SK-N-SH (cell line): ENCODE results near the gene MBP. TPM values are rescaled to one million over a fixed set of nuclear protein-coding genes. Genes with fewer than 3 reads are reported as not detected.

Experiments used
- CTCF ChIA-PET: fragments of 300-600, 350-600 bp; formaldehyde crosslinking; extraction: SDS; loops from one replicate; lab custom pipeline; 2021; lab: Yijun Ruan, JAX
- POLR2A ChIA-PET: fragments of 350-600 bp; sonication (Branson Sonifier 250); formaldehyde crosslinking; extraction: SDS; loops from one replicate; lab custom pipeline; 2020; ENCODE audit warnings: antibody characterized with exemption, inconsistent platforms; lab: Yijun Ruan, JAX
- DNase-seq: peaks from one replicate; pipeline ENCODE4 v3.0.0; 2012
- H2AFZ ChIP-seq: fragments of 200-600 bp; sonication (generic); 2 replicates; pipeline ENCODE4 v1.8.1; 2016; ENCODE audit warnings: antibody characterized with exemption, mild to moderate bottlenecking, low read depth
- H3F3A ChIP-seq: fragments of 200-600 bp; sonication (generic); replicated peaks from 2 replicates; pipeline ENCODE3; 2016; ENCODE audit warnings: antibody characterized with exemption, mild to moderate bottlenecking; ENCODE audit not compliant: insufficient read depth
- H3K27ac ChIP-seq, 2 experiments: fragments of 200-500 bp in 1 of 2; fragments of 200-600 bp in 1 of 2; sonication (Bioruptor generic) in 1 of 2; sonication (generic), shearing (Covaris generic) in 1 of 2; 2 replicates each; pipeline versions ENCODE4 v1.5.1 to v1.6.1; 2014 to 2016; ENCODE audit warnings: low read depth in 2 of 2, inconsistent platforms in 1 of 2, low read length in 1 of 2, mild to moderate bottlenecking in 1 of 2, mixed read lengths in 1 of 2
- H3K27me3 ChIP-seq: fragments of 200-600 bp; sonication (generic), shearing (Covaris generic); 2 replicates; pipeline ENCODE4 v1.6.1; 2016; ENCODE audit warnings: mixed run types; ENCODE audit not compliant: insufficient read depth
- H3K36me3 ChIP-seq, 2 experiments: fragments of 200-500 bp in 1 of 2; fragments of 200-600 bp in 1 of 2; sonication (Bioruptor generic) in 1 of 2; sonication (generic) in 1 of 2; replicated peaks in 1 of 2; 2 replicates each; pipeline versions ENCODE3 to v1.5.1; 2014 to 2016; ENCODE audit warnings: low read length in 1 of 2, mild to moderate bottlenecking in 1 of 2; ENCODE audit not compliant: insufficient read depth in 2 of 2, control insufficient read depth in 1 of 2
- H3K4me1 ChIP-seq, 2 experiments: fragments of 200-500 bp in 1 of 2; fragments of 200-600 bp in 1 of 2; sonication (Bioruptor generic) in 1 of 2; sonication (generic), shearing (Covaris generic) in 1 of 2; 2 replicates each; pipeline versions ENCODE4 v1.5.1 to v1.6.1; 2014 to 2016; ENCODE audit warnings: low read depth in 1 of 2, low read length in 1 of 2, mixed run types in 1 of 2; ENCODE audit not compliant: insufficient read depth in 2 of 2, control insufficient read depth in 1 of 2
- H3K4me2 ChIP-seq: fragments of 200-600 bp; sonication (generic), shearing (Covaris generic); 2 replicates; pipeline ENCODE4 v1.6.1; 2017; ENCODE audit warnings: mixed run types
- H3K4me3 ChIP-seq, 2 experiments: fragments of 200-500 bp in 1 of 2; fragments of 200-600 bp in 1 of 2; sonication (Bioruptor generic) in 1 of 2; sonication (generic), shearing (Covaris generic) in 1 of 2; 2 replicates each; pipeline versions ENCODE4 v1.5.1 to v1.8.1; 2014 to 2016; ENCODE audit warnings: low read depth in 2 of 2, inconsistent platforms in 1 of 2, low read length in 1 of 2, mild to moderate bottlenecking in 1 of 2, mixed read lengths in 1 of 2, moderate library complexity in 1 of 2
- H3K79me2 ChIP-seq: fragments of 200-600 bp; sonication (generic); 2 replicates; pipeline ENCODE4 v1.8.1; 2017; ENCODE audit warnings: mild to moderate bottlenecking; ENCODE audit not compliant: insufficient read depth
- H3K9ac ChIP-seq: fragments of 200-600 bp; sonication (generic); 2 replicates; pipeline ENCODE4 v1.6.1; 2017; ENCODE audit warnings: mixed run types
- H3K9me2 ChIP-seq: fragments of 200-600 bp; sonication (generic); 2 replicates; pipeline ENCODE4 v1.6.1; 2017; ENCODE audit warnings: mixed run types
- H3K9me3 ChIP-seq: fragments of 200-600 bp; sonication (generic); 2 replicates; pipeline ENCODE4 v1.6.1; 2017; ENCODE audit warnings: mixed run types, mild to moderate bottlenecking, moderate library complexity
- H4K20me1 ChIP-seq: fragments of 200-600 bp; sonication (generic); 2 replicates; pipeline ENCODE4 v1.6.1; 2017; ENCODE audit warnings: mild to moderate bottlenecking, mixed run types; ENCODE audit not compliant: insufficient read depth
- CHD2 ChIP-seq: fragments of 150-350 bp; IDR thresholded peaks from 2 replicates; pipeline ENCODE4 v1.6.1; 2018; ENCODE audit warnings: low read length; ENCODE audit not compliant: partially characterized antibody
- EZH2phosphoT487 ChIP-seq: fragments of 200-600 bp; sonication (generic); IDR thresholded peaks from 2 replicates; pipeline ENCODE4 v1.6.1; 2017; ENCODE audit warnings: low read depth, mixed run types, mild to moderate bottlenecking, antibody characterized with exemption, moderate library complexity, borderline replicate concordance
- FOXJ3 ChIP-seq: sonication (generic); formaldehyde crosslinking; IDR thresholded peaks from 2 replicates; pipeline ENCODE4 v1.5.1; 2020; ENCODE audit warnings: mild to moderate bottlenecking, missing genetic modification reagents
- MXI1 ChIP-seq: IDR thresholded peaks from 2 replicates; pipeline ENCODE4 v1.6.1; 2012; ENCODE audit warnings: mild to moderate bottlenecking, low read depth, low read length, improper control_type of control experiment
- NFIC ChIP-seq: IDR thresholded peaks from 2 replicates; pipeline ENCODE4 v1.4.0; 2012; ENCODE audit warnings: borderline replicate concordance
- PBX3 ChIP-seq: IDR thresholded peaks from 2 replicates; pipeline ENCODE4; 2012
- RCOR1 ChIP-seq: fragments of 150-350 bp; IDR thresholded peaks from 2 replicates; pipeline ENCODE4 v1.6.1; 2017; ENCODE audit warnings: antibody characterized with exemption, low read length
- REST ChIP-seq: IDR thresholded peaks from 2 replicates; pipeline ENCODE4 v1.6.1; 2012; ENCODE audit warnings: mild to moderate bottlenecking, low read depth, low read length, moderate library complexity
- RXRA ChIP-seq: IDR thresholded peaks from 2 replicates; pipeline ENCODE4 v1.4.0; 2012; ENCODE audit warnings: low read depth, mild to moderate bottlenecking, borderline replicate concordance
- TAF1 ChIP-seq: IDR thresholded peaks from 2 replicates; pipeline ENCODE4 v1.6.1; 2012; ENCODE audit warnings: low read depth, mild to moderate bottlenecking, low read length, moderate library complexity, borderline replicate concordance
- USF1 ChIP-seq: IDR thresholded peaks from 2 replicates; pipeline ENCODE4 v1.4.0; 2012; ENCODE audit warnings: low read depth, borderline replicate concordance
- WGBS: methylation state at CpG from one replicate; pipeline ENCODE4 v1.1.6; 2017; ENCODE audit warnings: low lambda C conversion rate; 5-methylcytosine and 5-hydroxymethylcytosine counted together
- polyA plus RNA-seq, 3 experiments: library from polyadenylated mRNA; depleted of rRNA; stranded (reverse); fragments of >200 nt; gene quantifications; 2 replicates each; pipeline ENCODE4 v1.2.3, GENCODE V29; 2012

MBP gene
- polyA plus RNA-seq, 1 of the 3 experiments (the other 2 are of a cell fraction) = 1.6 TPM

GRCh38 chr18:76943542-76944339, 188.8 kb downstream of the MBP start:
- no peak overlapping the region for H3K27ac ChIP-seq
- DNase-seq = no peak
- POLR2A ChIA-PET = no interaction called here

More at GRCh38 chr18:76943542-76944339, 188.8 kb downstream of the MBP start:
- H3K4me1 ChIP-seq = no peaks in the 10 kb centered on the region
- TF ChIP-seq EZH2phosphoT487 (no peak), PBX3 (no peak), RCOR1 (no peak), FOXJ3 (CRISPR knock-in tag) (no peak), REST (no peak), USF1 (no peak), RXRA (no peak), NFIC (no peak), CHD2 (no peak), TAF1 (no peak), MXI1 (no peak)
- TF ChIP-seq, all 33 proteins: peak for 0
- no peak overlapping the region for H3K4me2 ChIP-seq
- H3K36me3 ChIP-seq = peaks cover 13 to 17% of the 10 kb centered on the region in 2 experiments
- no peak overlapping the region for H2AFZ ChIP-seq
- H3K27me3 ChIP-seq = no peaks in the 10 kb centered on the region
- no peaks in the 10 kb centered on the region for H3K9me3 ChIP-seq
- H3K9ac ChIP-seq = no peak overlapping the region
- no peak overlapping the region for H3K4me3 ChIP-seq
- H3K79me2 ChIP-seq = no peaks in the 10 kb centered on the region
- H4K20me1 ChIP-seq = no peaks in the 10 kb centered on the region
- no peaks in the 10 kb centered on the region for H3K9me2 ChIP-seq
- H3F3A ChIP-seq = no peaks in the 10 kb centered on the region
- CTCF ChIA-PET = interaction anchor here (1.4 to 3.2 kb wide), 3 partner anchors 21 to 42 kb away, joined by 3 to 13 read pairs (median 4); no protein-coding TSS in a partner anchor
- 95% methylated on average over 6 of the region's 6 CpGs for WGBS
